K562 (cell line): ENCODE results near the gene BPIFB2. TPM values are rescaled to one million over a fixed set of nuclear protein-coding genes. Genes with fewer than 3 reads are reported as not detected.

ENCODE experiments used
- ATAC-seq: fragments of 200-7000 bp; cut with Tn5 transposase; 3 replicates; pipeline ENCODE4 v1.9.1; 2020; ENCODE audit warnings: moderate library complexity
- BruUV-seq: library from RNA; stranded (reverse); fragments of 400-500 nt; replicated peaks from 2 replicates; lab custom pipeline; 2021; lab: Mats Ljungman, UMichigan
- CTCF ChIA-PET: fragments of 300-600 bp; formaldehyde crosslinking; extraction: SDS; loops from one replicate; lab custom pipeline; 2021; ENCODE audit warnings: low intra/inter-chr PET ratio; lab: Yijun Ruan, JAX
- POLR2A ChIA-PET: fragments of 300-600, 350-650 bp; sonication (Branson Sonifier 250); formaldehyde crosslinking; extraction: SDS; loops from one replicate; lab custom pipeline; 2021; ENCODE audit warnings: antibody characterized with exemption, inconsistent platforms; lab: Yijun Ruan, JAX
- DNase-seq, 4 experiments: peaks; one replicate each; pipeline versions ENCODE4 v3.0.0 to v3.0.0-alpha.2; 2011 to 2018; ENCODE audit warnings: low spot score in 3 of 4, mixed read lengths in 3 of 4; ENCODE audit errors: extremely low read depth in 1 of 4
- FAIRE-seq: peaks from 2 replicates; lab custom pipeline; 2011; peaks lifted over from hg19 to GRCh38; lab: Jason Lieb, UNC
- H2AFZ ChIP-seq: 2 replicates; pipeline ENCODE4 v1.6.0; 2011; ENCODE audit warnings: low read depth, low read length, control low read depth, inconsistent platforms
- H3K27ac ChIP-seq: fragments of 200-600 bp; 3 replicates; pipeline ENCODE4 v1.8.0; 2011; ENCODE audit warnings: low read depth, mild to moderate bottlenecking, control low read depth, inconsistent platforms, low read length, moderate library complexity, mixed read lengths; ENCODE audit errors: extremely low read depth
- H3K27me3 ChIP-seq, 2 experiments: fragments of 300-600 bp in 1 of 2; 2 replicates in 1 of 2; 3 replicates in 1 of 2; pipeline versions ENCODE4 v1.6.0 to v1.8.0; 2011; ENCODE audit warnings: inconsistent platforms in 2 of 2, low read length in 2 of 2, mild to moderate bottlenecking in 1 of 2, mixed read lengths in 1 of 2, moderate library complexity in 1 of 2; ENCODE audit not compliant: control insufficient read depth in 2 of 2, insufficient read depth in 2 of 2
- H3K36me3 ChIP-seq: fragments of 300-600 bp; 3 replicates; pipeline ENCODE4 v1.8.0; 2011; ENCODE audit warnings: mild to moderate bottlenecking, low read length, inconsistent platforms; ENCODE audit not compliant: control insufficient read depth, insufficient read depth
- H3K4me1 ChIP-seq, 2 experiments: fragments of 200-600 bp in 1 of 2; replicated peaks in 1 of 2; 2 replicates in 1 of 2; 3 replicates in 1 of 2; pipeline versions ENCODE4 v1.5.1 to v1.8.0; 2011; ENCODE audit warnings: inconsistent platforms in 2 of 2, low read length in 2 of 2, mild to moderate bottlenecking in 1 of 2, mixed read lengths in 1 of 2, moderate library complexity in 1 of 2; ENCODE audit not compliant: control insufficient read depth in 2 of 2, insufficient read depth in 2 of 2
- H3K4me2 ChIP-seq: 2 replicates; pipeline ENCODE4 v1.6.1; 2011; ENCODE audit warnings: low read length, control low read depth, inconsistent platforms, mixed read lengths; ENCODE audit not compliant: insufficient read depth
- H3K4me3 ChIP-seq: fragments of 200-600 bp; sonication (generic), shearing (Covaris generic); 2 replicates; pipeline ENCODE4 v1.5.1; 2016; ENCODE audit warnings: control low read depth, inconsistent platforms
- H3K79me2 ChIP-seq: fragments of 200-600 bp; 3 replicates; pipeline ENCODE4 v1.8.0; 2011; ENCODE audit warnings: low read length, inconsistent platforms; ENCODE audit not compliant: control insufficient read depth, insufficient read depth
- H3K9ac ChIP-seq, 2 experiments: 2 replicates each; pipeline versions ENCODE4 v1.6.0 to v1.6.1; 2011; ENCODE audit warnings: low read depth in 2 of 2, low read length in 2 of 2, control low read depth in 1 of 2, inconsistent platforms in 1 of 2, mild to moderate bottlenecking in 1 of 2, mixed read lengths in 1 of 2; ENCODE audit not compliant: insufficient read depth in 1 of 2
- H3K9me1 ChIP-seq: one replicate; pipeline ENCODE4 v1.6.0; 2011; ENCODE audit warnings: inconsistent platforms, mild to moderate bottlenecking, low read length, moderate library complexity; ENCODE audit not compliant: control insufficient read depth, insufficient read depth
- H3K9me3 ChIP-seq: replicated peaks from 2 replicates; pipeline ENCODE4 v1.5.1; 2011; ENCODE audit warnings: low read depth, low read length, inconsistent platforms; ENCODE audit not compliant: control insufficient read depth, insufficient read depth
- H4K20me1 ChIP-seq: replicated peaks from 2 replicates; pipeline ENCODE4 v1.6.1; 2011; ENCODE audit warnings: low read length, inconsistent platforms, mixed read lengths; ENCODE audit not compliant: control insufficient read depth, insufficient read depth
- CSDE1 ChIP-seq, 2 experiments: fragments of 450-650 bp; IDR thresholded peaks; 2 replicates each; pipeline ENCODE4 v1.6.1; 2016; ENCODE audit warnings: mild to moderate bottlenecking in 1 of 2
- RAD21 ChIP-seq, 2 experiments: fragments of 250-450 bp in 1 of 2; fragments of 450-650 bp in 1 of 2; sonication (Bioruptor Pico) in 1 of 2; formaldehyde crosslinking in 1 of 2; IDR thresholded peaks in 1 of 2; conservative IDR thresholded peaks in 1 of 2; 2 replicates each; pipeline versions ENCODE4 v1.4.0 to v1.8.0; 2020 to 2022; ENCODE audit warnings: mild to moderate bottlenecking in 2 of 2, moderate library complexity in 1 of 2
- SMARCC2 ChIP-seq: fragments of 450-650 bp; IDR thresholded peaks from 2 replicates; pipeline ENCODE4 v1.6.1; 2017; ENCODE audit warnings: antibody characterized with exemption, moderate library complexity, mild to moderate bottlenecking, low read depth
- WGBS: fragments of 100-300 bp; shearing (Covaris generic); methylation state at CpG from one replicate; pipeline ENCODE4 v1.1.6; 2016; ENCODE audit warnings: low coverage, mixed read lengths; ENCODE audit not compliant: insufficient coverage; ENCODE audit errors: missing lambda C conversion rate; 5-methylcytosine and 5-hydroxymethylcytosine counted together
- in situ Hi-C: fragments of 300-500 bp; cut with MboI; formaldehyde crosslinking; loops from 4 replicates; pipeline ENCODE4 v1.15.0; 2018; ENCODE audit warnings: inconsistent platforms, mixed read lengths
- intact Hi-C: fragments of 100-400 bp; cut with micrococcal nuclease; formaldehyde crosslinking; loops from 2 replicates; pipeline ENCODE4 v1.14.2; 2022
- polyA plus RNA-seq, 8 experiments: library from polyadenylated mRNA; depleted of rRNA in 4 of 8; stranded (reverse) in 5 of 8; unstranded in 3 of 8; fragments of >200 nt; fragmentation: Nextera tagmentation in 2 of 8; fragmentation: Illumina TruSeq in 1 of 8; extraction: Ambion mirVana in 2 of 8; extraction: Trizol in 1 of 8; gene quantifications; 2 replicates each; pipeline versions ENCODE4 v1.2.1 to v1.2.3, GENCODE V29; 2011 to 2014; ENCODE audit warnings: inconsistent platforms in 1 of 8, missing spikeins in 1 of 8
- total RNA-seq, 7 experiments: library from RNA; depleted of rRNA in 6 of 7; stranded (reverse); fragments of >200 nt in 6 of 7; fragmentation: Illumina TruSeq in 2 of 7; extraction: Trizol in 2 of 7; gene quantifications; 2 replicates each; pipeline versions ENCODE4 v1.2.1 to v1.2.3, GENCODE V29; 2011 to 2021; ENCODE audit warnings: low replicate concordance in 1 of 7
- TF ChIP-seq, protein P1 (sequence below): sonication (generic); formaldehyde crosslinking; IDR thresholded peaks from 2 replicates; pipeline ENCODE4 v1.8.0; 2022; ENCODE audit warnings: mild to moderate bottlenecking, missing genetic modification reagents
- TF ChIP-seq, protein P2 (sequence below), 2 experiments: fragments of 450-650 bp in 1 of 2; sonication (generic) in 1 of 2; formaldehyde crosslinking in 1 of 2; IDR thresholded peaks in 1 of 2; conservative IDR thresholded peaks in 1 of 2; 2 replicates each; pipeline versions ENCODE4 v1.6.1 to v1.8.1; 2016 to 2023; ENCODE audit warnings: mild to moderate bottlenecking in 2 of 2, moderate library complexity in 2 of 2, inconsistent platforms in 1 of 2, missing genetic modification reagents in 1 of 2
- TF ChIP-seq, protein P3 (sequence below), 2 experiments: fragments of 450-650 bp; formaldehyde crosslinking in 1 of 2; IDR thresholded peaks; 2 replicates each; pipeline versions ENCODE4 v1.4.0 to v1.6.1; 2014 to 2020; ENCODE audit warnings: mild to moderate bottlenecking in 2 of 2, borderline replicate concordance in 1 of 2, low read depth in 1 of 2
- TF ChIP-seq, protein P4 (sequence below): fragments of 450-650 bp; IDR thresholded peaks from 2 replicates; pipeline ENCODE4 v1.6.1; 2016; ENCODE audit warnings: low read depth, mild to moderate bottlenecking, moderate library complexity

Gene BPIFB2
- total and polyA plus RNA-seq, 9 of the 15 experiments (the other 6 are each of a cell fraction or from before 2014, with no cell fraction given) = not detected

DNA sequence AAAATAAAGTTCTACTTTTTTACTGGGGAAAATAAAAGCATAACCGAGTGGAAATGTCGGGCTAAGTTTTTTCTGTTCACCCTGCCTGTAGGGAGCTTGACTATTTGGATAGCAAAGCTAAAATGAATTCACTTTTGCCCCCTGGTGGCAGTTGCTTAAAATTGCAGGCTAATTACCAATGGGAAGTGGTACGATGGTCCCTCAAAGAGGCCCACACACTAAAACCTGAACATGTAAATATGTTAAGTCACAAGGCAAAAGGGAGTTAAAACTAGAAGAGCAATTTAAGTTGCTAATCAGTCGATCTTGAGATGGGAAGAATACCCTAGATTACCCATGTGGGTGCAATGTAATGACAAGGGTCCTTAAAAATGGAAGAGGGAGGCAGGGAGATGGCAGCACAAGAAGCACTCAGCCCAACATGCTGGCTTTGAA lies 2.4 kb upstream of the BPIFB2 start:
- Histone ChIP-seq H4K20me1 (no peaks in the 10 kb centered on the region), H3K9me3 (peaks cover 4% of the 10 kb centered on the region), H3K4me3 (no peak overlapping the region), H3K27ac (no peak overlapping the region), H3K79me2 (no peaks in the 10 kb centered on the region), H3K9me1 (no peaks in the 10 kb centered on the region), H3K9ac (no peak overlapping the region), H3K4me2 (no peak overlapping the region), H2AFZ (no peak overlapping the region), H3K4me1 (no peaks in the 10 kb centered on the region; a peak in 1 of 5 replicates), H3K27me3 (peaks cover 5 to 45% of the 10 kb centered on the region in 2 experiments; a peak in 3 of 5 replicates), H3K36me3 (no peaks in the 10 kb centered on the region)
- CTCF ChIA-PET = interaction anchor here (1.0 to 1.3 kb wide), 2 partner anchors 102 to 103 kb away, joined by 3 to 6 read pairs; no protein-coding TSS in a partner anchor
- DNase-seq = peak; percentile 53 to 75 (median 62)
- FAIRE-seq = peak; percentile 80
- ATAC-seq = peak; percentile 69; the same call in 2 of the 3 replicates
- 4% methylated on average over 4 of the region's 4 CpGs for WGBS
- no TSS peak for BruUV-seq
- in situ Hi-C loops (no loop called here), intact Hi-C loops (loop anchor here (2.0 kb wide), 1 partner anchor 102 kb away; no protein-coding TSS in a partner anchor)
- POLR2A ChIA-PET = interaction anchor here (0.5 to 1.1 kb wide), 3 partner anchors 97 to 182 kb away, joined by 3 to 4 read pairs (median 3); no protein-coding TSS in a partner anchor
- TF ChIP-seq, protein P1, sequence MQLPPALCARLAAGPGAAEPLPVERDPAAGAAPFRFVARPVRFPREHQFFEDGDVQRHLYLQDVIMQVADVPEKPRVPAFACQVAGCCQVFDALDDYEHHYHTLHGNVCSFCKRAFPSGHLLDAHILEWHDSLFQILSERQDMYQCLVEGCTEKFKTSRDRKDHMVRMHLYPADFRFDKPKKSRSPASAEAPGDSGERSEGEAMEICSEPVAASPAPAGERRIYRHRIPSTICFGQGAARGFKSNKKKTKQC (CRISPR knock-in tag) = no peak
- TF ChIP-seq, protein P2, sequence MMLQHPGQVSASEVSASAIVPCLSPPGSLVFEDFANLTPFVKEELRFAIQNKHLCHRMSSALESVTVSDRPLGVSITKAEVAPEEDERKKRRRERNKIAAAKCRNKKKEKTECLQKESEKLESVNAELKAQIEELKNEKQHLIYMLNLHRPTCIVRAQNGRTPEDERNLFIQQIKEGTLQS (IDR thresholded peaks at IDR 0.05) = no peak
- TF ChIP-seq, protein P2 (CRISPR knock-in tag; conservative IDR thresholded peaks at IDR 0.05) = no peak
- TF ChIP-seq RAD21 (CRISPR knock-in tag; conservative IDR thresholded peaks at IDR 0.05 in 1 of 2, IDR thresholded peaks at IDR 0.05 in 1 of 2) = peak; percentile 17 to 64; a peak in 2 of 4 replicates
- TF ChIP-seq, protein P3, sequence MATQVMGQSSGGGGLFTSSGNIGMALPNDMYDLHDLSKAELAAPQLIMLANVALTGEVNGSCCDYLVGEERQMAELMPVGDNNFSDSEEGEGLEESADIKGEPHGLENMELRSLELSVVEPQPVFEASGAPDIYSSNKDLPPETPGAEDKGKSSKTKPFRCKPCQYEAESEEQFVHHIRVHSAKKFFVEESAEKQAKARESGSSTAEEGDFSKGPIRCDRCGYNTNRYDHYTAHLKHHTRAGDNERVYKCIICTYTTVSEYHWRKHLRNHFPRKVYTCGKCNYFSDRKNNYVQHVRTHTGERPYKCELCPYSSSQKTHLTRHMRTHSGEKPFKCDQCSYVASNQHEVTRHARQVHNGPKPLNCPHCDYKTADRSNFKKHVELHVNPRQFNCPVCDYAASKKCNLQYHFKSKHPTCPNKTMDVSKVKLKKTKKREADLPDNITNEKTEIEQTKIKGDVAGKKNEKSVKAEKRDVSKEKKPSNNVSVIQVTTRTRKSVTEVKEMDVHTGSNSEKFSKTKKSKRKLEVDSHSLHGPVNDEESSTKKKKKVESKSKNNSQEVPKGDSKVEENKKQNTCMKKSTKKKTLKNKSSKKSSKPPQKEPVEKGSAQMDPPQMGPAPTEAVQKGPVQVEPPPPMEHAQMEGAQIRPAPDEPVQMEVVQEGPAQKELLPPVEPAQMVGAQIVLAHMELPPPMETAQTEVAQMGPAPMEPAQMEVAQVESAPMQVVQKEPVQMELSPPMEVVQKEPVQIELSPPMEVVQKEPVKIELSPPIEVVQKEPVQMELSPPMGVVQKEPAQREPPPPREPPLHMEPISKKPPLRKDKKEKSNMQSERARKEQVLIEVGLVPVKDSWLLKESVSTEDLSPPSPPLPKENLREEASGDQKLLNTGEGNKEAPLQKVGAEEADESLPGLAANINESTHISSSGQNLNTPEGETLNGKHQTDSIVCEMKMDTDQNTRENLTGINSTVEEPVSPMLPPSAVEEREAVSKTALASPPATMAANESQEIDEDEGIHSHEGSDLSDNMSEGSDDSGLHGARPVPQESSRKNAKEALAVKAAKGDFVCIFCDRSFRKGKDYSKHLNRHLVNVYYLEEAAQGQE (IDR thresholded peaks at IDR 0.05; ENCODE audit: borderline replicate concordance) = peak; percentile 21; the same call in 1 of the 2 replicates
- TF ChIP-seq, protein P3 (CRISPR knock-in tag; IDR thresholded peaks at IDR 0.05; ENCODE audit: low read depth) = no peak
- TF ChIP-seq, protein P4, sequence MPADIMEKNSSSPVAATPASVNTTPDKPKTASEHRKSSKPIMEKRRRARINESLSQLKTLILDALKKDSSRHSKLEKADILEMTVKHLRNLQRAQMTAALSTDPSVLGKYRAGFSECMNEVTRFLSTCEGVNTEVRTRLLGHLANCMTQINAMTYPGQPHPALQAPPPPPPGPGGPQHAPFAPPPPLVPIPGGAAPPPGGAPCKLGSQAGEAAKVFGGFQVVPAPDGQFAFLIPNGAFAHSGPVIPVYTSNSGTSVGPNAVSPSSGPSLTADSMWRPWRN = no peak
- TF ChIP-seq SMARCC2 = no peak
- TF ChIP-seq CSDE1 (IDR thresholded peaks at IDR 0.05) = no peak
